ENCODE results near the gene CTTNBP2.

GRCh38 chr7:117718116-117718835 is 155.0 kb downstream of the CTTNBP2 start:
- TF ChIP-seq POLR2A (IDR thresholded peaks at IDR 0.05; ENCODE audit: low read length), result no peak
- TF ChIP-seq GATA1 (IDR thresholded peaks at IDR 0.05; ENCODE audit: low read depth, low read length), result no peak
